Liver (tissue), 9 donors: ENCODE results near the gene LIMS1. TPM values are rescaled to one million over a fixed set of nuclear protein-coding genes. Genes with fewer than 3 reads are reported as not detected.

Experiments
- DNase-seq: peaks from one replicate; pipeline ENCODE4 v3.0.0-alpha.2; 2017; ENCODE audit warnings: low spot score
- H3K27ac ChIP-seq, 2 donors: one replicate each; pipeline ENCODE4 v1.7.0; 2013; ENCODE audit warnings: inconsistent platforms in 2 of 2, low read length in 2 of 2, control low read depth in 1 of 2, low read depth in 1 of 2, mild to moderate bottlenecking in 1 of 2
- H3K27me3 ChIP-seq, 4 donors: one replicate each; pipeline versions ENCODE4 v1.6.1 to v1.7.0; 2013; ENCODE audit warnings: low read length in 3 of 4, inconsistent platforms in 1 of 4, mild to moderate bottlenecking in 1 of 4, moderate library complexity in 1 of 4; ENCODE audit not compliant: control insufficient read depth in 4 of 4, insufficient read depth in 4 of 4
- H3K36me3 ChIP-seq, 4 donors: one replicate each; pipeline versions ENCODE4 v1.6.1 to v1.7.0; 2013; ENCODE audit warnings: low read length in 3 of 4, mild to moderate bottlenecking in 3 of 4, low read depth in 1 of 4, moderate library complexity in 1 of 4; ENCODE audit not compliant: control insufficient read depth in 4 of 4, insufficient read depth in 3 of 4
- H3K4me1 ChIP-seq, 4 donors: one replicate each; pipeline versions ENCODE4 v1.6.1 to v1.7.0; 2013; ENCODE audit warnings: low read length in 3 of 4, mild to moderate bottlenecking in 3 of 4, moderate library complexity in 1 of 4; ENCODE audit not compliant: control insufficient read depth in 4 of 4, insufficient read depth in 4 of 4
- H3K4me3 ChIP-seq, 3 donors: one replicate each; pipeline versions ENCODE4 v1.6.1 to v1.7.0; 2013; ENCODE audit warnings: low read length in 3 of 3, control low read depth in 1 of 3, low read depth in 1 of 3, mild to moderate bottlenecking in 1 of 3
- H3K9ac ChIP-seq, 2 donors: one replicate each; pipeline ENCODE4 v1.7.0; 2013; ENCODE audit warnings: low read length in 2 of 2, mild to moderate bottlenecking in 2 of 2, moderate library complexity in 2 of 2, control low read depth in 1 of 2, low read depth in 1 of 2
- H3K9me3 ChIP-seq, 4 donors: one replicate each; pipeline versions ENCODE4 v1.6.1 to v1.7.0; 2013; ENCODE audit warnings: low read length in 3 of 4; ENCODE audit not compliant: control insufficient read depth in 4 of 4
- ATF3 ChIP-seq: IDR thresholded peaks from 2 replicates; pipeline ENCODE4 v1.6.1; 2016; ENCODE audit warnings: antibody characterized with exemption
- CTCF ChIP-seq: fragments of 150-350 bp; IDR thresholded peaks from 2 replicates; pipeline ENCODE4 v1.5.1; 2017; ENCODE audit warnings: improper control_type of control experiment, low read depth, low read length; ENCODE audit not compliant: missing input control
- EGR1 ChIP-seq, 2 donors: IDR thresholded peaks; 2 replicates each; pipeline ENCODE4 v1.6.1; 2016 to 2018; ENCODE audit warnings: antibody characterized with exemption in 2 of 2, low read depth in 2 of 2
- FOXA1 ChIP-seq: IDR thresholded peaks from 2 replicates; pipeline ENCODE4 v1.6.1; 2016; ENCODE audit warnings: antibody characterized with exemption
- FOXA2 ChIP-seq: IDR thresholded peaks from 2 replicates; pipeline ENCODE4 v1.6.1; 2016; ENCODE audit warnings: antibody characterized with exemption
- GABPA ChIP-seq, 2 donors: IDR thresholded peaks in 1 of 2; conservative IDR thresholded peaks in 1 of 2; 2 replicates each; pipeline ENCODE4 v1.6.1; 2016; ENCODE audit warnings: antibody characterized with exemption in 2 of 2, mild to moderate bottlenecking in 1 of 2, moderate library complexity in 1 of 2
- HNF4A ChIP-seq, 2 donors: conservative IDR thresholded peaks; 2 replicates each; pipeline ENCODE4 v1.6.1; 2016; ENCODE audit warnings: antibody characterized with exemption in 2 of 2, mild to moderate bottlenecking in 2 of 2
- HNF4G ChIP-seq: IDR thresholded peaks from 2 replicates; pipeline ENCODE4 v1.6.1; 2016; ENCODE audit warnings: antibody characterized with exemption
- JUND ChIP-seq, 2 donors: IDR thresholded peaks; 2 replicates each; pipeline ENCODE4 v1.6.1; 2016; ENCODE audit warnings: antibody characterized with exemption in 2 of 2
- MAX ChIP-seq: IDR thresholded peaks from 2 replicates; pipeline ENCODE4 v1.6.1; 2016; ENCODE audit warnings: antibody characterized with exemption
- NR2F2 ChIP-seq: IDR thresholded peaks from 2 replicates; pipeline ENCODE4 v1.6.1; 2016; ENCODE audit warnings: antibody characterized with exemption
- RAD21 ChIP-seq, 2 donors: IDR thresholded peaks; 2 replicates each; pipeline ENCODE4 v1.6.1; 2016; ENCODE audit warnings: antibody characterized with exemption in 2 of 2, mild to moderate bottlenecking in 2 of 2
- REST ChIP-seq: IDR thresholded peaks from 2 replicates; pipeline ENCODE4 v1.6.1; 2016; ENCODE audit warnings: antibody characterized with exemption, mild to moderate bottlenecking
- RXRA ChIP-seq, 2 donors: IDR thresholded peaks; 2 replicates each; pipeline ENCODE4 v1.6.1; 2017 to 2018; ENCODE audit warnings: antibody characterized with exemption in 2 of 2, mild to moderate bottlenecking in 1 of 2
- SP1 ChIP-seq: IDR thresholded peaks from 2 replicates; pipeline ENCODE4 v1.6.1; 2018; ENCODE audit warnings: antibody characterized with exemption, mild to moderate bottlenecking
- TAF1 ChIP-seq: conservative IDR thresholded peaks from 2 replicates; pipeline ENCODE4 v1.6.1; 2016; ENCODE audit warnings: antibody characterized with exemption, mild to moderate bottlenecking
- YY1 ChIP-seq: IDR thresholded peaks from 2 replicates; pipeline ENCODE4 v1.6.1; 2016; ENCODE audit warnings: antibody characterized with exemption, mild to moderate bottlenecking
- ZBTB33 ChIP-seq: IDR thresholded peaks from 2 replicates; pipeline ENCODE4 v1.6.1; 2016; ENCODE audit warnings: antibody characterized with exemption
- WGBS: extraction: QIAGEN DNeasy Blood & Tissue Kit; methylation state at CpG from one replicate; pipeline ENCODE4 v1.1.7; 2013; 5-methylcytosine and 5-hydroxymethylcytosine counted together
- polyA plus RNA-seq, 2 donors: library from polyadenylated mRNA; stranded (reverse) in 1 of 2; unstranded in 1 of 2; fragments of 200-250 nt in 1 of 2; fragments of >200 nt in 1 of 2; fragmentation: Nextera tagmentation in 1 of 2; extraction: Ambion mirVana in 1 of 2; gene quantifications; one replicate each; pipeline versions ENCODE4 v1.2.1 to v1.2.3, GENCODE V29; 2013 to 2015
- total RNA-seq, 2 donors: library from RNA; depleted of rRNA; stranded (reverse); fragments of >200 nt; gene quantifications; one replicate each; pipeline ENCODE4 v1.2.3, GENCODE V29; 2014
- donor health status: healthy.
- donor health status: healthy.
- donor health status: healthy.
- donor health status: healthy.
- donor health status: healthy.

The LIMS1 gene
- total and polyA plus RNA-seq, 4 donors = 10.2 to 37.1 (median 22.1) TPM

GRCh38 chr2:108548208-108549003 lies 14.1 kb downstream of the LIMS1 start:
- 85% methylated on average over 9 of the region's 9 CpGs for WGBS
- TF ChIP-seq MAX = no peak
- no peak for TF ChIP-seq RXRA (IDR thresholded peaks at IDR 0.05)
- no peak for TF ChIP-seq YY1
- no peak for TF ChIP-seq ZBTB33
- no peak for TF ChIP-seq EGR1 (IDR thresholded peaks at IDR 0.05; ENCODE audit: low read depth in 2 of 2)
- no peak for TF ChIP-seq CTCF
- TF ChIP-seq RAD21 (IDR thresholded peaks at IDR 0.05) = no peak
- no peak for TF ChIP-seq ATF3
- no peak for TF ChIP-seq GABPA (IDR thresholded peaks at IDR 0.05 in 1 of 2, conservative IDR thresholded peaks at IDR 0.05 in 1 of 2)
- TF ChIP-seq JUND (IDR thresholded peaks at IDR 0.05) = no peak
- no peak for TF ChIP-seq FOXA1
- TF ChIP-seq HNF4G = no peak
- no peak for TF ChIP-seq REST
- no peak for TF ChIP-seq HNF4A (conservative IDR thresholded peaks at IDR 0.05)
- TF ChIP-seq FOXA2 = no peak
- TF ChIP-seq SP1 = no peak
- TF ChIP-seq NR2F2 = no peak
- TF ChIP-seq TAF1 = no peak

More at GRCh38 chr2:108548208-108549003, 14.1 kb downstream of the LIMS1 start:
- Histone ChIP-seq H3K27ac (no peak overlapping the region), H3K9ac (no peak overlapping the region), H3K36me3 (no peaks in the 10 kb centered on the region), H3K27me3 (no peaks in the 10 kb centered on the region), H3K9me3 (no peaks in the 10 kb centered on the region), H3K4me3 (no peak overlapping the region), H3K4me1 (peaks cover 2 to 10% (median 9%) of the 10 kb centered on the region in 4 donors)
- DNase-seq = no peak
